Measurements from ENCODE around the gene ZNF266.

Gene ZNF266

DNA sequence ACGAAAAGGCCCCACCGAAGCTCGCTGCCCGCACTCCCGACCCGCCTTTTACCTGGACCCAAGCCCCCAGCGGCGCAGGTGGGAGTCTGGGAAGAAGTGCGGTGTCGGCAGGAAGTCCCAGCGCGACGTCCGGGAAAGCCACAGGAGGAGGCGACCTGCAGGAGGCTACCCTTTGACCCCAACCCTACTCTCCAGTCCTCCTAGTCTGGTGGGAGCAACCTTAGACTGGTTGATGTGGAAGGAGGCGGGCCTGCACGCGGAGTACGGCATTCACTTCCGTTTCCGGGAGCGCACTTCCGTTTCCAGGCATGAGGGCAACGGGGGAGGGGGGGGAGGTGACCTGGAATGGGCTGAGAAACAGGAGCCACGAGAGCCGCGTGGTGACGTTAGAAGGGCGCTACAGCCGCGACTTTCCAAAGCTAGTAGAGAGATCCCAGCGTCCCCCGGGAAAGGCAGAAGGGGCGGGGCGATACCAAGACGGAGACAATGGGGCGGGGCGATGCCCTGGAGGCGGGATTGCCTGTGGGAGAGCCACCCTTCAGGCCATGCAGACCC, 28.5 kb downstream of the ZNF266 start:
- peaks cover 20% of the 10 kb centered on the region for H3K4me1 Mint-ChIP-seq (ENCODE audit: low read depth)
- H3K9me3 Mint-ChIP-seq = peaks cover 69% of the 10 kb centered on the region
- H3K27ac Mint-ChIP-seq = peak overlapping the region; percentile 72
- peak overlapping the region; percentile 72 for H3K4me3 Mint-ChIP-seq
- peak; percentile 67 for DNase-seq
- peaks cover 10% of the 10 kb centered on the region for H3K27me3 Mint-ChIP-seq
- peaks cover 71% of the 10 kb centered on the region for H3K36me3 Mint-ChIP-seq (ENCODE audit: low read depth)

DNA sequence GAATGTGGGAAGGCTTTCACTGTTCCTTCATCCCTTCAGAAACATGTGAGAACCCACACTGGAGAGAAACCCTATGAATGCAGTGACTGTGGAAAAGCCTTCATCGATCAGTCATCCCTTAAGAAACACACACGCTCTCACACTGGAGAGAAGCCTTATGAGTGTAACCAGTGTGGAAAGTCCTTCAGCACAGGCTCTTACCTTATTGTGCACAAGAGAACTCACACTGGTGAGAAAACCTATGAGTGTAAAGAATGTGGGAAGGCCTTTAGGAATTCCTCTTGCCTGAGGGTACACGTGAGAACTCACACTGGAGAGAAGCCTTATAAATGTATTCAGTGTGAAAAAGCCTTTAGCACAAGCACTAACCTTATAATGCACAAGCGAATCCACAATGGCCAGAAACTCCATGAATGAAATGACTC, 54.0 kb downstream of the ZNF266 start:
- Mint-ChIP-seq H3K27ac (no peak overlapping the region), H3K36me3 (ENCODE audit: low read depth) (peaks cover 93% of the 10 kb centered on the region), H3K4me1 (ENCODE audit: low read depth) (no peaks in the 10 kb centered on the region), H3K9me3 (peaks cover 65% of the 10 kb centered on the region), H3K27me3 (no peaks in the 10 kb centered on the region), H3K4me3 (no peak overlapping the region)
- DNase-seq = no peak

DNA sequence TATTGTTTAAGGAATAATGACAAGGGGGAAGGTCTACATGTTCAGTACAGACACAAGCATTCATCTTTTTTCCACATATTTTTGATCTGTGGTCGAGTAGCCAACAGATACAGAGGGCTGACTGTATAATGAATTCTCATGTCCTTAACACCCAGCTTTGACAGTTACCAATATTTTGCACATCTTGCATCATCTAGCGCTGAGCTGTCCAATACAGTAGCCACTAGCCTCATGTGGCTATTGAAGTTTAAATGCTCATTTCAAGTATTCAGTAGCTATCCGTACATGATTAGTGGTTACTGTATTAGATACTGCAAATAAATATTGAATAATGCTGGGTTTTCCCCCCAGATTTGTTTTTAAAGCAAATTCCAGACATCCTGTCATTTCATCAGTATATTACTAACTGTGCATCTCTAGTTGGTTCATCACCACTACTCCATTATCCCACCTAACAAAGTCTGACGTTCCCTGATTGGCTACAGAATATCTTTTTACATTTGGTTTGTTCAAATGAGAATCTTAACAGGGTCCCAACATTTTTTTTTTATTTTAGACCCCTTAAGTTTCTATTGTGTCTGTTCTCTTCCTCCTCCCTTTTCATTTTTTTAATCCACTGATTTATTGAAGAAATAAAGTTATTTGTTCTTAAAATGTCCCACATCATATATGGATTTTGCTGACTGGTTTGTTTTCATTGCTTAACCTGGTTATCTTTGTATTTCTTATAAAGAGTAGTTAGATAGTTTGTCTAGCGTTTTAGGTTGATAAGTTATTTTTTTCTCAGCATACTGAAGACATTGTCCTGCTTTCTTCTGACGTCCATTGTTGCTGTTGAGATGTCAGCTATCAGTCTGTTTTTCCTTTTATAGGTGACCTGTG, 64.4 kb downstream of the ZNF266 start:
- H3K27ac Mint-ChIP-seq = no peak overlapping the region
- no peaks in the 10 kb centered on the region for H3K27me3 Mint-ChIP-seq
- H3K9me3 Mint-ChIP-seq = peaks cover 63% of the 10 kb centered on the region
- H3K36me3 Mint-ChIP-seq (ENCODE audit: low read depth) = peaks cover 88% of the 10 kb centered on the region
- H3K4me1 Mint-ChIP-seq (ENCODE audit: low read depth) = no peaks in the 10 kb centered on the region
- DNase-seq = no peak
- no peak overlapping the region for H3K4me3 Mint-ChIP-seq

DNA sequence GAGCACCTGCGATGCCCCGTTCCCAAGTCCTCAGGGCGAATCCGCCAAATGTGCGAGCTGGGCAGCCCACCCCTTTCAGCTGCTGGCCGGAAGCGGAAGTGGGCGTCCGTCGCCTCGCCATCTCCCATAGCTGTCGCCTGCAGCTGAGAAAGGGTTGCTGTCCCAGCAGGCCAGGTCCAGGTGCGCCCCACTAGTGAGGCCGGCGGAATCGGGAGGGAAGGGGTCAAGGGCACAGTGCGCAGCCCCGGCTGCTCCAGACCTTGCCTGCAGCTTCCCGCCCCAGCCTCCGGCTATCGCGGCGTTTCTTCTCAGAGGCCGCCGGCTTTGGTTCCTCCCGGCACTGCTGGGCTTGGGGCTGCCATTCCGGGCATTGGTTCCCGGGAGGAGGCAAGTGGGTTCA, 72.5 kb downstream of the ZNF266 start, which contains the start of gene ZNF177:
TSS of gene ZNF177 (plus strand) at position 109 of the 400 bp plus-strand sequence. CDS start 15,299 bp downstream, outside the sequence.
- Mint-ChIP-seq H3K36me3 (ENCODE audit: low read depth) (peaks cover 83% of the 10 kb centered on the region), H3K4me3 (no peak within 1 kb of the TSS)
- DNase-seq = no peak

More for the DNA sequence above, 72.5 kb downstream of the ZNF266 start, which contains the start of gene ZNF177:
- Mint-ChIP-seq H3K27ac (no peak within 1 kb of the TSS), H3K4me1 (ENCODE audit: low read depth) (peaks cover 5% of the 10 kb centered on the region), H3K9me3 (peaks cover 57% of the 10 kb centered on the region), H3K27me3 (peaks cover 8% of the 10 kb centered on the region)
